ENCODE measurements around the gene TMEM138. TPM values are rescaled to one million over a fixed set of nuclear protein-coding genes. Genes with fewer than 3 reads are reported as not detected.

TMEM138 gene
- total and polyA plus RNA-seq, 2 of the 13 experiments (the other 11 are each of a cell fraction or from before 2014, with no cell fraction given): 43.5 to 61.0 TPM

- H4K20me1 ChIP-seq (ENCODE audit: insufficient read depth, low read length): no peaks in the 10 kb centered on the region
- no TSS peak for BruUV-seq (replicated peaks)
- intact Hi-C loops (cut with micrococcal nuclease; ENCODE audit: unreplicated experiment): loop anchor here (10.0 kb wide), 1 partner anchor 126 kb away; no protein-coding TSS in a partner anchor
- H3K27me3 ChIP-seq (ENCODE audit: control insufficient read depth in 1 of 2, insufficient read depth in 2 of 2, low read length in 2 of 2): no peaks in the 10 kb centered on the region
- no peak overlapping the region for H3K9ac ChIP-seq (ENCODE audit: insufficient read depth, low read depth, low read length)
- in situ Hi-C loops (cut with HindIII; ENCODE audit: extremely low pct_ligation_motif_present, low pct_unique_long_range_greater_than_20kb): no loop called here
- H2AFZ ChIP-seq (ENCODE audit: low read length): no peak overlapping the region
- WGBS (ENCODE audit: low lambda C conversion rate): 97% methylated on average over 9 of the region's 9 CpGs
- FAIRE-seq (no peak), ATAC-seq (no peak), DNase-seq (ENCODE audit: low spot score) (no peak)
- CTCF ChIA-PET (ENCODE audit: low intra/inter-chr PET ratio, low total read pairs): no interaction called here
- H3K79me2 ChIP-seq (ENCODE audit: insufficient read depth, low read length): no peaks in the 10 kb centered on the region
- no peak overlapping the region for H3K4me2 ChIP-seq (ENCODE audit: low read depth, low read length)
- no peak for TF ChIP-seq ZNF264 (CRISPR knock-in tag; IDR thresholded peaks at IDR 0.05)
- TF ChIP-seq KAT2B (IDR thresholded peaks at IDR 0.05; ENCODE audit: borderline replicate concordance, low read depth, low read length): no peak
- no peak for TF ChIP-seq ZNF556 (CRISPR knock-in tag; IDR thresholded peaks at IDR 0.05; ENCODE audit: borderline replicate concordance)
- TF ChIP-seq THRA (CRISPR knock-in tag; IDR thresholded peaks at IDR 0.05; ENCODE audit: borderline replicate concordance): no peak
- no peak for TF ChIP-seq POLR2AphosphoS2 (IDR thresholded peaks at IDR 0.05; ENCODE audit: low read depth, low read length)
- no peak for TF ChIP-seq SMAD1 (CRISPR knock-in tag; IDR thresholded peaks at IDR 0.05; ENCODE audit: borderline replicate concordance, low read depth)
- TF ChIP-seq MXI1 (IDR thresholded peaks at IDR 0.05; ENCODE audit: borderline replicate concordance, low read depth, low read length): no peak
- no peak for TF ChIP-seq RAD51 (IDR thresholded peaks at IDR 0.05; ENCODE audit: borderline replicate concordance)
- no peak for TF ChIP-seq CREB1 (IDR thresholded peaks at IDR 0.05)
- TF ChIP-seq CREB1 (CRISPR knock-in tag; IDR thresholded peaks at IDR 0.05): no peak
- TF ChIP-seq, protein P1, sequence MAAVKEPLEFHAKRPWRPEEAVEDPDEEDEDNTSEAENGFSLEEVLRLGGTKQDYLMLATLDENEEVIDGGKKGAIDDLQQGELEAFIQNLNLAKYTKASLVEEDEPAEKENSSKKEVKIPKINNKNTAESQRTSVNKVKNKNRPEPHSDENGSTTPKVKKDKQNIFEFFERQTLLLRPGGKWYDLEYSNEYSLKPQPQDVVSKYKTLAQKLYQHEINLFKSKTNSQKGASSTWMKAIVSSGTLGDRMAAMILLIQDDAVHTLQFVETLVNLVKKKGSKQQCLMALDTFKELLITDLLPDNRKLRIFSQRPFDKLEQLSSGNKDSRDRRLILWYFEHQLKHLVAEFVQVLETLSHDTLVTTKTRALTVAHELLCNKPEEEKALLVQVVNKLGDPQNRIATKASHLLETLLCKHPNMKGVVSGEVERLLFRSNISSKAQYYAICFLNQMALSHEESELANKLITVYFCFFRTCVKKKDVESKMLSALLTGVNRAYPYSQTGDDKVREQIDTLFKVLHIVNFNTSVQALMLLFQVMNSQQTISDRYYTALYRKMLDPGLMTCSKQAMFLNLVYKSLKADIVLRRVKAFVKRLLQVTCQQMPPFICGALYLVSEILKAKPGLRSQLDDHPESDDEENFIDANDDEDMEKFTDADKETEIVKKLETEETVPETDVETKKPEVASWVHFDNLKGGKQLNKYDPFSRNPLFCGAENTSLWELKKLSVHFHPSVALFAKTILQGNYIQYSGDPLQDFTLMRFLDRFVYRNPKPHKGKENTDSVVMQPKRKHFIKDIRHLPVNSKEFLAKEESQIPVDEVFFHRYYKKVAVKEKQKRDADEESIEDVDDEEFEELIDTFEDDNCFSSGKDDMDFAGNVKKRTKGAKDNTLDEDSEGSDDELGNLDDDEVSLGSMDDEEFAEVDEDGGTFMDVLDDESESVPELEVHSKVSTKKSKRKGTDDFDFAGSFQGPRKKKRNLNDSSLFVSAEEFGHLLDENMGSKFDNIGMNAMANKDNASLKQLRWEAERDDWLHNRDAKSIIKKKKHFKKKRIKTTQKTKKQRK (IDR thresholded peaks at IDR 0.05; ENCODE audit: low read length): no peak
- no peak for TF ChIP-seq ZNF350 (CRISPR knock-in tag; IDR thresholded peaks at IDR 0.05; ENCODE audit: borderline replicate concordance, low read depth)
- TF ChIP-seq, protein P2, sequence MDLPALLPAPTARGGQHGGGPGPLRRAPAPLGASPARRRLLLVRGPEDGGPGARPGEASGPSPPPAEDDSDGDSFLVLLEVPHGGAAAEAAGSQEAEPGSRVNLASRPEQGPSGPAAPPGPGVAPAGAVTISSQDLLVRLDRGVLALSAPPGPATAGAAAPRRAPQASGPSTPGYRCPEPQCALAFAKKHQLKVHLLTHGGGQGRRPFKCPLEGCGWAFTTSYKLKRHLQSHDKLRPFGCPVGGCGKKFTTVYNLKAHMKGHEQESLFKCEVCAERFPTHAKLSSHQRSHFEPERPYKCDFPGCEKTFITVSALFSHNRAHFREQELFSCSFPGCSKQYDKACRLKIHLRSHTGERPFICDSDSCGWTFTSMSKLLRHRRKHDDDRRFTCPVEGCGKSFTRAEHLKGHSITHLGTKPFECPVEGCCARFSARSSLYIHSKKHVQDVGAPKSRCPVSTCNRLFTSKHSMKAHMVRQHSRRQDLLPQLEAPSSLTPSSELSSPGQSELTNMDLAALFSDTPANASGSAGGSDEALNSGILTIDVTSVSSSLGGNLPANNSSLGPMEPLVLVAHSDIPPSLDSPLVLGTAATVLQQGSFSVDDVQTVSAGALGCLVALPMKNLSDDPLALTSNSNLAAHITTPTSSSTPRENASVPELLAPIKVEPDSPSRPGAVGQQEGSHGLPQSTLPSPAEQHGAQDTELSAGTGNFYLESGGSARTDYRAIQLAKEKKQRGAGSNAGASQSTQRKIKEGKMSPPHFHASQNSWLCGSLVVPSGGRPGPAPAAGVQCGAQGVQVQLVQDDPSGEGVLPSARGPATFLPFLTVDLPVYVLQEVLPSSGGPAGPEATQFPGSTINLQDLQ (CRISPR knock-in tag; IDR thresholded peaks at IDR 0.05): no peak
- H3K36me3 ChIP-seq (replicated peaks in 1 of 2; ENCODE audit: control insufficient read depth in 1 of 2, insufficient read depth in 2 of 2, low read length in 2 of 2): no peaks in the 10 kb centered on the region
- POLR2A ChIA-PET: interaction anchor here (2.0 to 3.6 kb wide), 2 partner anchors 19 to 47 kb away, joined by 7 to 12 read pairs; partner anchors contain the start of genes CYB561A3 and TMEM138
- H3K27ac ChIP-seq (ENCODE audit: extremely low read length, insufficient read depth, low read length): no peak overlapping the region
- no peaks in the 10 kb centered on the region for H3K9me3 ChIP-seq (ENCODE audit: low read length)
- peaks cover 19% of the 10 kb centered on the region for H3K4me1 ChIP-seq (ENCODE audit: insufficient read depth, low read length)
- no peak overlapping the region for H3K4me3 ChIP-seq (replicated peaks in 1 of 3; ENCODE audit: insufficient read depth in 1 of 3, low read depth in 2 of 3, low read length in 3 of 3)
Observed at GRCh38 chr11:61380884-61381283, 18.7 kb downstream of the TMEM138 start.
